OCI-LY7 (cell line): Measurements from ENCODE around the gene CTNND2. TPM values are rescaled to one million over a fixed set of nuclear protein-coding genes. Genes with fewer than 3 reads are reported as not detected.

Source experiments
- BruUV-seq: library from RNA; stranded (reverse); fragments of 400-500 nt; replicated peaks from 2 replicates; lab custom pipeline; 2021; lab: Mats Ljungman, UMichigan
- CTCF ChIA-PET: fragments of 300-600 bp; sonication (Branson Sonifier 250); formaldehyde crosslinking; loops from one replicate; lab custom pipeline; 2022; ENCODE audit warnings: antibody characterized with exemption; ENCODE audit not compliant: unreplicated experiment; lab: Charles Lee
- POLR2A ChIA-PET: fragments of 300-600 bp; sonication (Branson Sonifier 250); formaldehyde crosslinking; loops from one replicate; lab custom pipeline; 2022; ENCODE audit warnings: antibody characterized with exemption; lab: Charles Lee
- DNase-seq: peaks from one replicate; pipeline ENCODE4 v3.0.0-alpha.2; 2015; ENCODE audit warnings: low spot score
- H2AFZ ChIP-seq: fragments of 200-600 bp; sonication (generic), shearing (Covaris generic); 2 replicates; pipeline ENCODE4 v1.6.1; 2014; ENCODE audit warnings: mild to moderate bottlenecking, antibody characterized with exemption, low read length, moderate library complexity
- H3K27ac ChIP-seq: fragments of 200-600 bp; sonication (generic); 2 replicates; pipeline ENCODE4 v1.5.1; 2014; ENCODE audit warnings: mixed run types, low read depth, mild to moderate bottlenecking, moderate library complexity, low read length, inconsistent platforms; ENCODE audit not compliant: poor library complexity, severe bottlenecking
- H3K36me3 ChIP-seq: fragments of 200-600 bp; sonication (generic); 2 replicates; pipeline ENCODE4 v1.6.1; 2014; ENCODE audit warnings: mild to moderate bottlenecking, antibody characterized with exemption, low read length, moderate library complexity, mixed read lengths; ENCODE audit not compliant: insufficient read depth
- H3K4me1 ChIP-seq: fragments of 200-600 bp; sonication (generic); 2 replicates; pipeline ENCODE4 v1.5.1; 2014; ENCODE audit warnings: mild to moderate bottlenecking, low read length; ENCODE audit not compliant: insufficient read depth, poor library complexity, severe bottlenecking
- H3K4me2 ChIP-seq: fragments of 200-600 bp; sonication (generic); 2 replicates; pipeline ENCODE4 v1.6.1; 2014; ENCODE audit warnings: mild to moderate bottlenecking, low read length
- H3K4me3 ChIP-seq: fragments of 200-600 bp; sonication (generic); 2 replicates; pipeline ENCODE4 v1.5.1; 2014; ENCODE audit warnings: mild to moderate bottlenecking, low read depth, low read length; ENCODE audit not compliant: poor library complexity, severe bottlenecking
- H3K79me2 ChIP-seq: fragments of 200-600 bp; sonication (generic); 2 replicates; pipeline ENCODE4 v1.6.1; 2016; ENCODE audit warnings: low read depth, mild to moderate bottlenecking, low read length, moderate library complexity, mixed read lengths; ENCODE audit not compliant: insufficient read depth
- H3K9me2 ChIP-seq: fragments of 200-600 bp; sonication (generic); 2 replicates; pipeline ENCODE4 v1.6.1; 2016; ENCODE audit warnings: mild to moderate bottlenecking, low read length, mixed read lengths; ENCODE audit not compliant: insufficient read depth
- H3K9me3 ChIP-seq: fragments of 200-600 bp; sonication (generic); 2 replicates; pipeline ENCODE4 v1.6.1; 2014; ENCODE audit warnings: mild to moderate bottlenecking, mixed run types, low read length, mixed read lengths
- H4K20me1 ChIP-seq: fragments of 200-600 bp; sonication (generic); 2 replicates; pipeline ENCODE4 v1.6.1; 2014; ENCODE audit warnings: mild to moderate bottlenecking, antibody characterized with exemption, low read length, moderate library complexity, mixed read lengths; ENCODE audit not compliant: insufficient read depth
- CTCF ChIP-seq: fragments of 200-600 bp; sonication (generic); conservative IDR thresholded peaks from 2 replicates; pipeline ENCODE4 v1.5.1; 2014; ENCODE audit warnings: mild to moderate bottlenecking, antibody characterized with exemption, low read length, moderate library complexity, mixed read lengths
- EZH2phosphoT487 ChIP-seq: fragments of 200-600 bp; sonication (generic); IDR thresholded peaks from 2 replicates; pipeline ENCODE4 v1.6.1; 2018; ENCODE audit warnings: low read depth, borderline replicate concordance, mild to moderate bottlenecking, mixed run types, antibody characterized with exemption, low read length, moderate library complexity, mixed read lengths
- intact Hi-C: fragments of 100-400 bp; cut with micrococcal nuclease; formaldehyde crosslinking; loops from one replicate; pipeline ENCODE4 v1.10.0; 2022; ENCODE audit not compliant: unreplicated experiment
- total RNA-seq, 2 experiments: library from RNA; depleted of rRNA in 1 of 2; stranded (reverse); fragments of >200 nt in 1 of 2; shearing (Covaris generic) in 1 of 2; gene quantifications; 2 replicates each; pipeline ENCODE4 v1.2.3, GENCODE V29; 2014 to 2022

The CTNND2 gene
- total RNA-seq, 2 experiments from 2014 or later, result not detected

- Histone ChIP-seq H3K4me2 (no peak overlapping the region), H3K79me2 (no peaks in the 10 kb centered on the region), H3K27ac (no peak overlapping the region), H3K9me2 (no peaks in the 10 kb centered on the region), H3K4me3 (no peak overlapping the region), H3K9me3 (no peaks in the 10 kb centered on the region), H3K36me3 (no peaks in the 10 kb centered on the region), H4K20me1 (no peaks in the 10 kb centered on the region), H3K4me1 (no peaks in the 10 kb centered on the region), H2AFZ (no peak overlapping the region)
- DNase-seq, result no peak
- BruUV-seq, result no TSS peak
- ChIA-PET POLR2A (no interaction called here), CTCF (no interaction called here)
- TF ChIP-seq EZH2phosphoT487 (no peak), CTCF (no peak)
- intact Hi-C loops, result no loop called here
Measured at GRCh38 chr5:11277323-11277722, 626.9 kb downstream of the CTNND2 start.

GRCh38 chr5:11273180-11273903 is 630.9 kb downstream of the CTNND2 start:
- no peak overlapping the region for H3K4me3 ChIP-seq
- intact Hi-C loops, result no loop called here
- DNase-seq, result no peak
- H3K4me2 ChIP-seq, result no peak overlapping the region
- TF ChIP-seq EZH2phosphoT487, result no peak
- no peak for TF ChIP-seq CTCF
- H4K20me1 ChIP-seq, result no peaks in the 10 kb centered on the region
- CTCF ChIA-PET, result no interaction called here
- no TSS peak for BruUV-seq
- no peak overlapping the region for H3K27ac ChIP-seq
- no peaks in the 10 kb centered on the region for H3K4me1 ChIP-seq
- no peak overlapping the region for H2AFZ ChIP-seq
- no peaks in the 10 kb centered on the region for H3K79me2 ChIP-seq
- no peaks in the 10 kb centered on the region for H3K9me2 ChIP-seq
- POLR2A ChIA-PET, result no interaction called here
- no peaks in the 10 kb centered on the region for H3K36me3 ChIP-seq
- H3K9me3 ChIP-seq, result no peaks in the 10 kb centered on the region

DNA sequence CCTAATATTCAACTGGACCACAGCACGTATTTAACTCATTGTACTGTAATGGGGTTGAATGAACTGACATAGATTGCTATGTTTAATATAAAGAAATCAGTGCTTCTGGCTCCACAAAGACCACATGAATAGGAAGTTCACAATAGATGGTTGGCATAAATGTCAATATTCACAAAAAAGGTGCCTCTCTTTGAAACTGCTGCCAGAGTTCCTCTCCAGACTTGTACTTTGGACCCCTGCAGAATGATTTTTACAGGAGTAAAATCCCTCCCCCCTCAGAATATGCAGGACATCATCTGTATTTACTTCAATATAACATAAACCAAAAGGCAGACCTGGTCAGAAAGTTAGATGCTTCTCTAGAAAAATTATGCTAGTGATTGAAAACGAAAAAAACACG is 634.7 kb downstream of the CTNND2 start:
- POLR2A ChIA-PET, result no interaction called here
- Histone ChIP-seq H3K36me3 (no peaks in the 10 kb centered on the region), H3K4me2 (no peak overlapping the region), H3K4me3 (no peak overlapping the region), H3K27ac (no peak overlapping the region), H2AFZ (no peak overlapping the region), H3K4me1 (no peaks in the 10 kb centered on the region), H3K79me2 (no peaks in the 10 kb centered on the region), H3K9me2 (no peaks in the 10 kb centered on the region), H3K9me3 (no peaks in the 10 kb centered on the region), H4K20me1 (no peaks in the 10 kb centered on the region)
- CTCF ChIA-PET, result no interaction called here
- TF ChIP-seq CTCF, result no peak
- TF ChIP-seq EZH2phosphoT487, result no peak
- BruUV-seq, result no TSS peak
- intact Hi-C loops, result loop anchor here (10.0 kb wide), 1 partner anchor 225 kb away; no protein-coding TSS in a partner anchor
- no peak for DNase-seq
